Measurements from ENCODE around the gene AGBL3. TPM values are rescaled to one million over a fixed set of nuclear protein-coding genes. Genes with fewer than 3 reads are reported as not detected.

AGBL3 gene
- polyA plus RNA-seq, 3 donors = 0.03 to 0.20 (median 0.12) TPM

DNA sequence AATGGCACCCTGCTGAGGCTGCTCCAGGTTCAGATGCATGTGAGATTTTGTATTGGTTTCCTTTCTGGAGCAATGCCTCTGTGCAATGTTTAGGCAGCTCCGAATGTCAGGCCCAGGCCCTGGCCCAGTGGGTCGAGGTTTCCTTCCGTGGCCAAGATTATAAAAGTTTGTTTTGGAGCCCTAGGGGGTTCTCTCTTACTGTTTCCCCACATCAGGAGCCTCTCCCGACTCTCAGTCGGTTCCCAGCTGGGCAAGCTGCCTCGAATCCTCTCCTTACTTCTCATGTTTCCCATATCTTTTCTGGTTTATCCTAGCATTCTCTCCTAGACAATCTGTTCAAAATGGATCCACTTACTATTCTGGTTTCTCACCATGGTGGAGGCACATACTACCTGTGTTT is 172.6 kb downstream of the AGBL3 start:
- H2AFZ ChIP-seq (ENCODE audit: insufficient read depth, low read depth, low read length, poor library complexity, severe bottlenecking) = no peak overlapping the region
- H3K9ac ChIP-seq (ENCODE audit: insufficient read depth, low read length, poor library complexity, severe bottlenecking) = no peak overlapping the region
- H3K27ac ChIP-seq (ENCODE audit: low read depth in 1 of 2, low read length in 2 of 2) = peak overlapping the region in 1 of 2 donors; percentile 82
- no peak overlapping the region for H3K4me3 ChIP-seq (replicated peaks in 1 of 3; ENCODE audit: low read depth in 2 of 3, low read length in 3 of 3)
- DNase-seq = no peak
- H3K79me2 ChIP-seq (ENCODE audit: insufficient read depth, low read length) = peaks cover 79% of the 10 kb centered on the region
- Mint-ChIP-seq H3K4me3 (no peak overlapping the region), H3K36me3 (peaks cover 48 to 67% of the 10 kb centered on the region in 2 donors), H3K27ac (peak overlapping the region in 2 of 7 donors; percentile 85 to 95), H3K4me1 (peaks cover 36% of the 10 kb centered on the region), H3K9me3 (peaks cover 20 to 40% (median 29%) of the 10 kb centered on the region in 7 donors), H3K27me3 (ENCODE audit: low read depth in 3 of 3) (no peaks in the 10 kb centered on the region)
- WGBS (ENCODE audit: insufficient coverage) = 93% methylated on average over 4 of the region's 6 CpGs
- TF ChIP-seq, protein P1, sequence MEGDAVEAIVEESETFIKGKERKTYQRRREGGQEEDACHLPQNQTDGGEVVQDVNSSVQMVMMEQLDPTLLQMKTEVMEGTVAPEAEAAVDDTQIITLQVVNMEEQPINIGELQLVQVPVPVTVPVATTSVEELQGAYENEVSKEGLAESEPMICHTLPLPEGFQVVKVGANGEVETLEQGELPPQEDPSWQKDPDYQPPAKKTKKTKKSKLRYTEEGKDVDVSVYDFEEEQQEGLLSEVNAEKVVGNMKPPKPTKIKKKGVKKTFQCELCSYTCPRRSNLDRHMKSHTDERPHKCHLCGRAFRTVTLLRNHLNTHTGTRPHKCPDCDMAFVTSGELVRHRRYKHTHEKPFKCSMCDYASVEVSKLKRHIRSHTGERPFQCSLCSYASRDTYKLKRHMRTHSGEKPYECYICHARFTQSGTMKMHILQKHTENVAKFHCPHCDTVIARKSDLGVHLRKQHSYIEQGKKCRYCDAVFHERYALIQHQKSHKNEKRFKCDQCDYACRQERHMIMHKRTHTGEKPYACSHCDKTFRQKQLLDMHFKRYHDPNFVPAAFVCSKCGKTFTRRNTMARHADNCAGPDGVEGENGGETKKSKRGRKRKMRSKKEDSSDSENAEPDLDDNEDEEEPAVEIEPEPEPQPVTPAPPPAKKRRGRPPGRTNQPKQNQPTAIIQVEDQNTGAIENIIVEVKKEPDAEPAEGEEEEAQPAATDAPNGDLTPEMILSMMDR (IDR thresholded peaks at IDR 0.05) = no peak
- no peaks in the 10 kb centered on the region for H3K27me3 ChIP-seq (ENCODE audit: control insufficient read depth in 2 of 2, insufficient read depth in 2 of 2, low read length in 2 of 2)
- H3K4me1 ChIP-seq (ENCODE audit: control insufficient read depth in 1 of 2, insufficient read depth in 2 of 2, low read length in 2 of 2) = peaks cover 32 to 36% of the 10 kb centered on the region in 2 donors
- peaks cover 0 to 45% of the 10 kb centered on the region in 2 donors for H3K36me3 ChIP-seq (replicated peaks in 1 of 2; ENCODE audit: control insufficient read depth in 1 of 2, insufficient read depth in 2 of 2, low read length in 2 of 2)
- no peak overlapping the region for H3K4me2 ChIP-seq (replicated peaks; ENCODE audit: extremely low read depth, low read length, poor library complexity, severe bottlenecking)
- peaks cover 29% of the 10 kb centered on the region for H4K20me1 ChIP-seq (ENCODE audit: insufficient read depth, low read length)
- H3K9me3 ChIP-seq (replicated peaks in 1 of 2; ENCODE audit: control insufficient read depth in 1 of 2, insufficient read depth in 1 of 2, low read length in 2 of 2) = peaks cover 13 to 22% of the 10 kb centered on the region in 2 donors
- intact Hi-C loops (cut with micrococcal nuclease) = no loop called here

DNA sequence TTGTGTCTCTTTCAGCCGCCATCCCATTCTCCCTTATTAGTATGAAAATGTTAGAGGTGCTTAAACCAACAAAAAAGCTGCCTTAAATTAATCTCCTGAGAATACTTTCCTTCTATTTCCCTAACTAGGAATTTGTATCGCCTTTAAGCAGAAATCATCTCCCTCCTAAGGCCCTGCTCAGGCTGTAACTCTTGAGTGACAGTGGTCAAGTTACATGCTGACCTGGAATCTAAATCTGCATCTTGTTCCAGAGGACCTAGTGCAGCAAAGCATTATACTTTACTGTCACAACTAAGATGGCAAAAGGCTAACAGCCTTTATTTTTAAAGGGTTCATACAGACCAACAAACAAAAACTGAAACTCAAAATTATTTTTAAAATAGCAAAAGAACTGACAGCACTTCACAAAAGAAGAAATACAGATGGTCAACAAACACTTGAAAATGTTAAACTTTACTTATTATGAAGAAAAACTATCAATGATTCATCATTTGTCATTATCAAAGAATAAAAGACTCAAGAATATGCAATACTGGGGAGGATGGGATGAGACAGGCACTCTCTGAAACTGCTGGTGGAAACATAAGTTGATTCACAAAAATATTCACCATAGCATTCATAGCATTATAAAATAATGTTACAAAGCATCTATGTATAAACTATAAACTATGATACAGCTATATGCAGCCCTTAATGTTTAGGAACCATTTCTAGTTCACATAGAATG is 173.2 kb downstream of the AGBL3 start:
- intact Hi-C loops (cut with micrococcal nuclease) = loop anchor here in 1 of 2 donors (10.0 kb wide), 1 partner anchor 45 kb away; no protein-coding TSS in a partner anchor
- Histone ChIP-seq H2AFZ (ENCODE audit: insufficient read depth, low read depth, low read length, poor library complexity, severe bottlenecking) (no peak overlapping the region), H4K20me1 (ENCODE audit: insufficient read depth, low read length) (peaks cover 35% of the 10 kb centered on the region), H3K4me2 (replicated peaks; ENCODE audit: extremely low read depth, low read length, poor library complexity, severe bottlenecking) (peak overlapping the region; percentile 50), H3K9me3 (replicated peaks in 1 of 2; ENCODE audit: control insufficient read depth in 1 of 2, insufficient read depth in 1 of 2, low read length in 2 of 2) (peaks cover 13 to 22% of the 10 kb centered on the region in 2 donors), H3K4me1 (ENCODE audit: control insufficient read depth in 1 of 2, insufficient read depth in 2 of 2, low read length in 2 of 2) (peaks cover 32 to 39% of the 10 kb centered on the region in 2 donors), H3K79me2 (ENCODE audit: insufficient read depth, low read length) (peaks cover 78% of the 10 kb centered on the region), H3K36me3 (replicated peaks in 1 of 2; ENCODE audit: control insufficient read depth in 1 of 2, insufficient read depth in 2 of 2, low read length in 2 of 2) (peaks cover 3 to 52% of the 10 kb centered on the region in 2 donors), H3K27me3 (ENCODE audit: control insufficient read depth in 2 of 2, insufficient read depth in 2 of 2, low read length in 2 of 2) (no peaks in the 10 kb centered on the region), H3K9ac (ENCODE audit: insufficient read depth, low read length, poor library complexity, severe bottlenecking) (no peak overlapping the region), H3K4me3 (replicated peaks in 1 of 3; ENCODE audit: low read depth in 2 of 3, low read length in 3 of 3) (peak overlapping the region in 1 of 3 experiments; percentile 48), H3K27ac (ENCODE audit: low read depth in 1 of 2, low read length in 2 of 2) (peak overlapping the region in 1 of 2 donors; percentile 82)
- TF ChIP-seq, protein P1 (IDR thresholded peaks at IDR 0.05) = no peak
- H3K27me3 Mint-ChIP-seq (ENCODE audit: low read depth in 3 of 3) = no peaks in the 10 kb centered on the region
- 100% methylated on average over 1 of the region's 2 CpGs for WGBS (ENCODE audit: insufficient coverage)
- H3K9me3 Mint-ChIP-seq = peaks cover 20 to 35% (median 26%) of the 10 kb centered on the region in 7 donors
- peaks cover 52 to 67% of the 10 kb centered on the region in 2 donors for H3K36me3 Mint-ChIP-seq
- peaks cover 39% of the 10 kb centered on the region for H3K4me1 Mint-ChIP-seq
- peak overlapping the region; percentile 6 to 95 (median 85) for H3K27ac Mint-ChIP-seq
- no peak for DNase-seq
- H3K4me3 Mint-ChIP-seq = no peak overlapping the region
